SK-N-SH treated with all-trans-retinoic acid at 6 μM for 48 hours (cell line): ENCODE results near the gene BACH2.

Experiments used
- CSDC2 ChIP-seq: fragments of 250-450 bp; sonication (Bioruptor Pico); IDR thresholded peaks from 2 replicates; pipeline ENCODE4 v1.5.0; 2020; ENCODE audit warnings: mild to moderate bottlenecking, moderate library complexity
- ESRRG ChIP-seq: fragments of 250-450 bp; sonication (Bioruptor Pico); IDR thresholded peaks from 2 replicates; pipeline ENCODE4 v1.6.1; 2021; ENCODE audit warnings: mild to moderate bottlenecking
- OSR1 ChIP-seq: fragments of 250-450 bp; sonication (Bioruptor Pico); IDR thresholded peaks from 2 replicates; pipeline ENCODE4 v1.8.0; 2022; ENCODE audit warnings: moderate library complexity, mild to moderate bottlenecking, inconsistent platforms
- PPARA ChIP-seq: fragments of 250-450 bp; sonication (Bioruptor Pico); IDR thresholded peaks from 2 replicates; pipeline ENCODE4 v1.5.0; 2020; ENCODE audit warnings: mild to moderate bottlenecking, borderline replicate concordance
- RARB ChIP-seq: fragments of 250-450 bp; sonication (Bioruptor Pico); IDR thresholded peaks from 2 replicates; pipeline ENCODE4 v1.8.0; 2021; ENCODE audit warnings: mild to moderate bottlenecking, moderate library complexity
- SNAI2 ChIP-seq: fragments of 250-450 bp; sonication (Bioruptor Pico); IDR thresholded peaks from 2 replicates; pipeline ENCODE4 v1.5.0; 2020; ENCODE audit warnings: mild to moderate bottlenecking, moderate library complexity
- TCF4 ChIP-seq: fragments of 250-450 bp; sonication (Bioruptor Pico); IDR thresholded peaks from 2 replicates; pipeline ENCODE4 v1.8.0; 2021; ENCODE audit warnings: mild to moderate bottlenecking, moderate library complexity, borderline replicate concordance
- TOX ChIP-seq: fragments of 250-450 bp; sonication (Bioruptor Pico); IDR thresholded peaks from 2 replicates; pipeline ENCODE4 v1.8.0; 2021; ENCODE audit warnings: mild to moderate bottlenecking, moderate library complexity, borderline replicate concordance
- TSHZ2 ChIP-seq: fragments of 250-450 bp; sonication (Bioruptor Pico); IDR thresholded peaks from 2 replicates; pipeline ENCODE4 v1.5.0; 2020; ENCODE audit warnings: mild to moderate bottlenecking, moderate library complexity
- ZFP3 ChIP-seq: fragments of 250-450 bp; sonication (Bioruptor Pico); IDR thresholded peaks from 2 replicates; pipeline ENCODE4 v1.5.0; 2020; ENCODE audit warnings: mild to moderate bottlenecking, moderate library complexity
- ZFP30 ChIP-seq: fragments of 450-650 bp; formaldehyde crosslinking; IDR thresholded peaks from 2 replicates; pipeline ENCODE4 v1.5.0; 2022; ENCODE audit warnings: mild to moderate bottlenecking, moderate library complexity
- ZNF70 ChIP-seq: fragments of 450-650 bp; formaldehyde crosslinking; IDR thresholded peaks from 2 replicates; pipeline ENCODE4 v1.5.0; 2020; ENCODE audit warnings: mild to moderate bottlenecking, moderate library complexity
- TF ChIP-seq, protein P1 (sequence below): fragments of 250-450 bp; sonication (Bioruptor Pico); IDR thresholded peaks from 2 replicates; pipeline ENCODE4 v1.5.1; 2020; ENCODE audit warnings: low read depth, mild to moderate bottlenecking, moderate library complexity
- TF ChIP-seq, protein P2 (sequence below): fragments of 250-450 bp; sonication (Bioruptor Pico); IDR thresholded peaks from 2 replicates; pipeline ENCODE4 v1.8.0; 2020; ENCODE audit warnings: mild to moderate bottlenecking, moderate library complexity, borderline replicate concordance

DNA sequence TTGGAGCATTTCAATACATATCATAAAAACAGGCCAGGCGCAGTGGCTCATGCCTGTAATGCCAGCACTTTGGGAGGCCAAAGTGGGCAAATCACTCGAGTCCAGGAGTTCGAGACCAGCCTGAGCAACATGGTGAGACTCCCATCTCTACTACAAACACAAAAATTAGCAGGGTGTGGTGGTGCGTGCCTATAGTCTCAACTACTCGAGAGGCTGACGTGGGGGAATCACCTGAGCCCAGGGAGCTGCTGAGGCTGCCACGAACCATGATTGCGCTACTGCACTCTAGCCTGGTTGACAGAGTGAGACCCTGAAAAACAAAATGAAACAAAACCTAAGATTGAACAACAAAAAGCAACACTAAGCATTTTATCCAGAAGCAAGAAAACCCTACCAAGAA, 47.2 kb downstream of the BACH2 start:
- no peak for TF ChIP-seq ZNF70 (CRISPR knock-in tag)
- TF ChIP-seq RARB (CRISPR knock-in tag) = no peak
- TF ChIP-seq ESRRG (CRISPR knock-in tag) = no peak
- TF ChIP-seq TOX (CRISPR knock-in tag) = no peak
- no peak for TF ChIP-seq TCF4
- no peak for TF ChIP-seq ZFP30 (CRISPR knock-in tag)
- no peak for TF ChIP-seq ZFP3 (CRISPR knock-in tag)
- TF ChIP-seq CSDC2 (CRISPR knock-in tag) = no peak
- no peak for TF ChIP-seq PPARA (CRISPR knock-in tag)
- TF ChIP-seq, protein P1, sequence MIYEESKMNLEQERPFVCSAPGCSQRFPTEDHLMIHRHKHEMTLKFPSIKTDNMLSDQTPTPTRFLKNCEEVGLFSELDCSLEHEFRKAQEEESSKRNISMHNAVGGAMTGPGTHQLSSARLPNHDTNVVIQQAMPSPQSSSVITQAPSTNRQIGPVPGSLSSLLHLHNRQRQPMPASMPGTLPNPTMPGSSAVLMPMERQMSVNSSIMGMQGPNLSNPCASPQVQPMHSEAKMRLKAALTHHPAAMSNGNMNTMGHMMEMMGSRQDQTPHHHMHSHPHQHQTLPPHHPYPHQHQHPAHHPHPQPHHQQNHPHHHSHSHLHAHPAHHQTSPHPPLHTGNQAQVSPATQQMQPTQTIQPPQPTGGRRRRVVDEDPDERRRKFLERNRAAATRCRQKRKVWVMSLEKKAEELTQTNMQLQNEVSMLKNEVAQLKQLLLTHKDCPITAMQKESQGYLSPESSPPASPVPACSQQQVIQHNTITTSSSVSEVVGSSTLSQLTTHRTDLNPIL (CRISPR knock-in tag) = no peak
- TF ChIP-seq SNAI2 (CRISPR knock-in tag) = no peak
- TF ChIP-seq, protein P2, sequence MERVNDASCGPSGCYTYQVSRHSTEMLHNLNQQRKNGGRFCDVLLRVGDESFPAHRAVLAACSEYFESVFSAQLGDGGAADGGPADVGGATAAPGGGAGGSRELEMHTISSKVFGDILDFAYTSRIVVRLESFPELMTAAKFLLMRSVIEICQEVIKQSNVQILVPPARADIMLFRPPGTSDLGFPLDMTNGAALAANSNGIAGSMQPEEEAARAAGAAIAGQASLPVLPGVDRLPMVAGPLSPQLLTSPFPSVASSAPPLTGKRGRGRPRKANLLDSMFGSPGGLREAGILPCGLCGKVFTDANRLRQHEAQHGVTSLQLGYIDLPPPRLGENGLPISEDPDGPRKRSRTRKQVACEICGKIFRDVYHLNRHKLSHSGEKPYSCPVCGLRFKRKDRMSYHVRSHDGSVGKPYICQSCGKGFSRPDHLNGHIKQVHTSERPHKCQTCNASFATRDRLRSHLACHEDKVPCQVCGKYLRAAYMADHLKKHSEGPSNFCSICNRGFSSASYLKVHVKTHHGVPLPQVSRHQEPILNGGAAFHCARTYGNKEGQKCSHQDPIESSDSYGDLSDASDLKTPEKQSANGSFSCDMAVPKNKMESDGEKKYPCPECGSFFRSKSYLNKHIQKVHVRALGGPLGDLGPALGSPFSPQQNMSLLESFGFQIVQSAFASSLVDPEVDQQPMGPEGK (CRISPR knock-in tag) = no peak
- TF ChIP-seq TSHZ2 (CRISPR knock-in tag) = no peak
- TF ChIP-seq OSR1 (CRISPR knock-in tag) = no peak
